HepG2 (cell line): ENCODE data around the gene CA10.

Experiments used
- ATF2 ChIP-seq: sonication (generic); formaldehyde crosslinking; IDR thresholded peaks from 2 replicates; pipeline ENCODE4 v1.4.0; 2020; ENCODE audit warnings: missing genetic modification reagents
- CHD4 ChIP-seq: fragments of 200-600 bp; sonication (generic); IDR thresholded peaks from 2 replicates; pipeline ENCODE4 v1.7.0; 2017; ENCODE audit warnings: mild to moderate bottlenecking, low read length, borderline replicate concordance
- E2F1 ChIP-seq: sonication (generic); formaldehyde crosslinking; IDR thresholded peaks from 2 replicates; pipeline ENCODE4 v1.5.0; 2020; ENCODE audit warnings: missing genetic modification reagents
- JUND ChIP-seq: sonication (generic); formaldehyde crosslinking; IDR thresholded peaks from 2 replicates; pipeline ENCODE4 v1.8.0; 2022; ENCODE audit warnings: mild to moderate bottlenecking, missing genetic modification reagents
- RBM22 ChIP-seq: fragments of 200-400 bp; formaldehyde crosslinking; optimal IDR thresholded peaks from 2 replicates; pipeline ENCODE3; 2017; ENCODE audit warnings: mild to moderate bottlenecking, low read length, moderate library complexity
- SKIL ChIP-seq: sonication (generic); formaldehyde crosslinking; IDR thresholded peaks from 2 replicates; pipeline ENCODE4 v1.8.0; 2022; ENCODE audit warnings: missing genetic modification reagents, mild to moderate bottlenecking, moderate library complexity, borderline replicate concordance
- SNAPC2 ChIP-seq: sonication (generic); formaldehyde crosslinking; IDR thresholded peaks from 2 replicates; pipeline ENCODE4 v1.8.1; 2022; ENCODE audit warnings: mild to moderate bottlenecking, missing genetic modification reagents
- UBTF ChIP-seq: sonication (generic); formaldehyde crosslinking; IDR thresholded peaks from 2 replicates; pipeline ENCODE4 v1.4.0; 2020; ENCODE audit warnings: mild to moderate bottlenecking, missing genetic modification reagents
- ZNF121 ChIP-seq: sonication (generic); formaldehyde crosslinking; IDR thresholded peaks from 2 replicates; pipeline ENCODE4 v1.5.0; 2020; ENCODE audit warnings: mild to moderate bottlenecking, missing genetic modification reagents
- ZNF138 ChIP-seq: sonication (generic); formaldehyde crosslinking; IDR thresholded peaks from 2 replicates; pipeline ENCODE4 v1.5.0; 2020; ENCODE audit warnings: mild to moderate bottlenecking, low read depth, missing genetic modification reagents
- ZNF747 ChIP-seq: sonication (generic); formaldehyde crosslinking; IDR thresholded peaks from 2 replicates; pipeline ENCODE4 v1.8.1; 2023; ENCODE audit warnings: missing genetic modification reagents, mild to moderate bottlenecking, borderline replicate concordance
- TF ChIP-seq, protein P1 (sequence below): sonication (generic); formaldehyde crosslinking; IDR thresholded peaks from 2 replicates; pipeline ENCODE4 v1.8.1; 2022; ENCODE audit warnings: mild to moderate bottlenecking, missing genetic modification reagents
- TF ChIP-seq, protein P2 (sequence below): sonication (generic); formaldehyde crosslinking; IDR thresholded peaks from 2 replicates; pipeline ENCODE4 v1.5.0; 2020; ENCODE audit warnings: mild to moderate bottlenecking, missing genetic modification reagents, moderate library complexity
- TF ChIP-seq, protein P3 (sequence below): sonication (generic); formaldehyde crosslinking; IDR thresholded peaks from 2 replicates; pipeline ENCODE4 v1.4.0; 2020; ENCODE audit warnings: missing genetic modification reagents, low read depth, mild to moderate bottlenecking, borderline replicate concordance

DNA sequence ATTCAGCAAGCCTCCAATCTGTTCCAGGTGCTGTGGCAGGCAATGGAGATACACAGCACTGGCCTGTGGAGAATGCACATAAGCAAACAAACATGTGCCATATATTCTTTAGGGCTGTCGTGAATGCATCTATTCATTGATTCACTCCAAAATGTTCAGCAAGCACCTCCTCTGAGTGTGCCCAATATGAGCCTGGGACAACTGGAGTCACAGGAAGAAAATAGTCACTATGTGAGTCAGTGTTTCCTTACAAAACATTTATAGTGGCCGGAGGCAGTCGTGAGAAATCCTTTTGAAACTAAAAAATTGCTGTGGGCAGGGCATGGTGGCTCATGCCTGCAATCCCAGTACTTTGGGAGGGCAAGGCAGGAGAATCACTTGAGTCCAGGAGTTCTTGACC lies 310.1 kb downstream of the CA10 start:
- TF ChIP-seq, protein P1, sequence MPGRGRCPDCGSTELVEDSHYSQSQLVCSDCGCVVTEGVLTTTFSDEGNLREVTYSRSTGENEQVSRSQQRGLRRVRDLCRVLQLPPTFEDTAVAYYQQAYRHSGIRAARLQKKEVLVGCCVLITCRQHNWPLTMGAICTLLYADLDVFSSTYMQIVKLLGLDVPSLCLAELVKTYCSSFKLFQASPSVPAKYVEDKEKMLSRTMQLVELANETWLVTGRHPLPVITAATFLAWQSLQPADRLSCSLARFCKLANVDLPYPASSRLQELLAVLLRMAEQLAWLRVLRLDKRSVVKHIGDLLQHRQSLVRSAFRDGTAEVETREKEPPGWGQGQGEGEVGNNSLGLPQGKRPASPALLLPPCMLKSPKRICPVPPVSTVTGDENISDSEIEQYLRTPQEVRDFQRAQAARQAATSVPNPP: no peak
- TF ChIP-seq E2F1 (CRISPR knock-in tag) (no peak), ZNF747 (CRISPR knock-in tag) (no peak), ATF2 (CRISPR knock-in tag) (no peak), JUND (no peak), ZNF121 (CRISPR knock-in tag) (no peak), SNAPC2 (CRISPR knock-in tag) (no peak), SKIL (CRISPR knock-in tag) (no peak), RBM22 (no peak), CHD4 (no peak), UBTF (CRISPR knock-in tag) (no peak), ZNF138 (no peak)
- TF ChIP-seq, protein P2, sequence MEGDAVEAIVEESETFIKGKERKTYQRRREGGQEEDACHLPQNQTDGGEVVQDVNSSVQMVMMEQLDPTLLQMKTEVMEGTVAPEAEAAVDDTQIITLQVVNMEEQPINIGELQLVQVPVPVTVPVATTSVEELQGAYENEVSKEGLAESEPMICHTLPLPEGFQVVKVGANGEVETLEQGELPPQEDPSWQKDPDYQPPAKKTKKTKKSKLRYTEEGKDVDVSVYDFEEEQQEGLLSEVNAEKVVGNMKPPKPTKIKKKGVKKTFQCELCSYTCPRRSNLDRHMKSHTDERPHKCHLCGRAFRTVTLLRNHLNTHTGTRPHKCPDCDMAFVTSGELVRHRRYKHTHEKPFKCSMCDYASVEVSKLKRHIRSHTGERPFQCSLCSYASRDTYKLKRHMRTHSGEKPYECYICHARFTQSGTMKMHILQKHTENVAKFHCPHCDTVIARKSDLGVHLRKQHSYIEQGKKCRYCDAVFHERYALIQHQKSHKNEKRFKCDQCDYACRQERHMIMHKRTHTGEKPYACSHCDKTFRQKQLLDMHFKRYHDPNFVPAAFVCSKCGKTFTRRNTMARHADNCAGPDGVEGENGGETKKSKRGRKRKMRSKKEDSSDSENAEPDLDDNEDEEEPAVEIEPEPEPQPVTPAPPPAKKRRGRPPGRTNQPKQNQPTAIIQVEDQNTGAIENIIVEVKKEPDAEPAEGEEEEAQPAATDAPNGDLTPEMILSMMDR (CRISPR knock-in tag): no peak
- TF ChIP-seq, protein P3, sequence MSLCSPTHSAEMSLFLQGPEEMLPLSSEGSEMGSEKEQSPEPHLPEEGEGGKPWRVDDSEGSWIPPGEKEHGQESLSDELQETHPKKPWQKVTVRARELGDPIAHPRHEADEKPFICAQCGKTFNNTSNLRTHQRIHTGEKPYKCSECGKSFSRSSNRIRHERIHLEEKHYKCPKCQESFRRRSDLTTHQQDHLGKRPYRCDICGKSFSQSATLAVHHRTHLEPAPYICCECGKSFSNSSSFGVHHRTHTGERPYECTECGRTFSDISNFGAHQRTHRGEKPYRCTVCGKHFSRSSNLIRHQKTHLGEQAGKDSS: no peak
